NCI-H446 treated with DMSO at 0.1 percent for 48 hours (cell line): ENCODE measurements around the gene SUB1.
"Not testable (repeated sequence)": the region's sequence is repeated elsewhere in the genome, so short reads cannot be mapped to it uniquely, and the experiment has no call there.

Experiments
- DNase-seq: peaks from one replicate; lab custom pipeline; 2025; lab: John Stamatoyannopoulos, UW

The SUB1 gene

DNA sequence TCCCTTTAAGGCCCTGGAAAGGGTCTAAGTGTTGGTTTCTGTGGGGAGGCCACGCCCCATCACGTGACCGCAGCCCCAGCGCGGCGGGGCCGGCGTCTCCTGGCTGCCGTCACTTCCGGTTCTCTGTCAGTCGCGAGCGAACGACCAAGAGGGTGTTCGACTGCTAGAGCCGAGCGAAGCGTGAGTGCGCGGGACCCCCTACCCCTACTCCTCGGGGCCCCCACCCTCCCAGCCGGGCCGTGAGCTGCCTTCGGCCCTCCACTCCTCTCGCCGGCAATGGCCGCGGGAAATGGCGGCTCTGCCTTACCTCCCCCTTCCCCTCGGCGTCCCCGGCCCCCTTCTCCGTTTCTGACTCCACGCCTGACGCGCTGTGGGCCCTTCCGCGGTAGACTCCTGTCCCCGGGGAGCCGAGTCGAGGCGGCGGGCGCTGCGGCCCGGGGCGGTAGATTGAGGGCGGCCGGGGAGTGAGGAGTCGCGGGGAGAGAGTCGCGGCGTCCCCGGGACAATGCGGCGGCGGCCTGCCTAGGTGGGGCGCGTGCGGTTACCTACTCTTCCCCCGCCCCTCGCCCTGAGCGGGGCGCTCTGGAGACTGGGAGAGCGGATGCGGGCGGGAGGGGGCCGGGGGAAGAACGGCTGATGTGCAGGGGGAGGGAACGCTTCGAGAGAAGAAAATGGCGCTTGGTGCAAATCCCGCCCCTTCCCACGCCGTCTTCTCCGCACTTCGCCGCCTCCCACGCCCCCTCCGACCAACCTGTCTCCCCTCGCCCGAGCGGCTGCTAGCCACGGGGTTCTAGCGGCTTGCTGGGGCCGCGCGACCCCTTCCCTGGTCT is at the start of gene SUB1:
Gene SUB1 (plus strand): TSS at position 112 of the 830 bp plus-strand sequence. CDS start 2,956 bp downstream, outside the sequence.
- DNase-seq, result peak; percentile 88

DNA sequence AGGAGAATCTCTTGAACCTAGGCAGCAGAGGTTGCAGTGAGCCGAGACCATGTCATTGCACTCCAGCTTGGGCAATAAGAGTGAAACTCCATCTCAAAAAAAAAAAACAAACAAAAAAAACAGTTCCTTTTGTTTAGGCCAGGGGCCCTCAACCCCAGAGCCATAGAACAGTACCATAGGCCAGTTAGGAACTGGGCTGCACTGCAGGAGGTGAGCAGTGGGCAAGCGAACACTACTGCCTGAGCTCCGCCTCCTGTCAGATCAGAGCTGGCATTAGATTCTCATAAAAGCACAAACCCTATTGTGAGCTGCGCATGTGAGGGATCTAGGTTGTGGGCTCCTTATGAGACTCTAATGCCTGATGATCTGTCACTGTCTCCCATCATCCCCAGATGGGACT is 49.1 kb upstream of the SUB1 start:
- DNase-seq, result no peak

DNA sequence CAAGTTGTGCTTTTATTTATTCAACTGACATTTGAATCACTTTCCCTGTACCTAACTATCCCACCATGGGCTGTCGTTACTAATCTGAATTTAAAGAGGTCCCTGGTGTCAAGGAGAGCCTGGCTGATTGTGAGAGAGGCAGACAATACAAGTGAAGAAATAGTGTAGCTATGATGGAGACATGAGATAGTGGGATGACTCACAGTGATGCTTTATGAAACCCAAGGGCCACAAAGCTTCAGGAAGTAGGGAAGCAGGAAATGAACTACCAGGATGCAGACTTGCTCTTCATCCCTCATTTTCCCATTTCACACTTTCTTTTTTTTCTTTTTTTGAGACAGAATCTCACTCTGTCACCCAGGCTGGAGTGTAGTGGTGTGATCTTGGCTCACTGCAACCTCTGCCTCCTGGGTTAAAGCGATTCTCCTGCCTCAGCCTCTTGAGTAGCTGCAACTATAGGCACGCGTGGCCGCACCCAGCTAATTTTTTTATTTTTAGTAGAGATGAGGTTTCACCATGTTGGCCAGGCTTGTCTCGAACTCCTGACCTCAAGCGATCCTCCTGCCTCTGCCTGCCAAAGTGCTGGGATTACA is 47.8 kb upstream of the SUB1 start:
- DNase-seq, result not testable (repeated sequence)

DNA sequence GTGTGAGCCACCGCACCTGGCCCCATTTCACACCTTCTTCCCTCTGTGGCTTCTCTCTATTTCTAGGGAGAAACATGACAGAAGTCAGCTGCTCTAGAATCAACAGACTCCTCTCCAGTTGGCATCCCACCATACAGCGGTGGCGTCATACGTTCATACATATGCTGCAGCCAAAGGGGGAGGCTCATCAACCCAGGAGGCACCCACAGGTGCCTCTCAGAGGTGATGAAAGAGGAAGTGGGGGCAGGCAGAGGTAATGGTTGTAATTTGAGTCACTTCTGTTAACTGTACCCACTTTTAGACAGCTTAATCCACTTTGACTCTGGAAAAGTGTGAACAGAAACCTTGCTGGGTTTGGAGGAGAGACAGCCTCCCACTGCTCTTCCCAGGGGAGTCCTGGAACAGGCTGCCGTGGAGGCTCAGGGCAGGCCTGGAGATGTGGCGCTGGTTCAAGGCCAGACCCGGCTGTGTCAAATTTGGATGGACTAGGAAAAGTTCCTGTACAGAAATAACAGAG is 47.3 kb upstream of the SUB1 start:
- no peak for DNase-seq

DNA sequence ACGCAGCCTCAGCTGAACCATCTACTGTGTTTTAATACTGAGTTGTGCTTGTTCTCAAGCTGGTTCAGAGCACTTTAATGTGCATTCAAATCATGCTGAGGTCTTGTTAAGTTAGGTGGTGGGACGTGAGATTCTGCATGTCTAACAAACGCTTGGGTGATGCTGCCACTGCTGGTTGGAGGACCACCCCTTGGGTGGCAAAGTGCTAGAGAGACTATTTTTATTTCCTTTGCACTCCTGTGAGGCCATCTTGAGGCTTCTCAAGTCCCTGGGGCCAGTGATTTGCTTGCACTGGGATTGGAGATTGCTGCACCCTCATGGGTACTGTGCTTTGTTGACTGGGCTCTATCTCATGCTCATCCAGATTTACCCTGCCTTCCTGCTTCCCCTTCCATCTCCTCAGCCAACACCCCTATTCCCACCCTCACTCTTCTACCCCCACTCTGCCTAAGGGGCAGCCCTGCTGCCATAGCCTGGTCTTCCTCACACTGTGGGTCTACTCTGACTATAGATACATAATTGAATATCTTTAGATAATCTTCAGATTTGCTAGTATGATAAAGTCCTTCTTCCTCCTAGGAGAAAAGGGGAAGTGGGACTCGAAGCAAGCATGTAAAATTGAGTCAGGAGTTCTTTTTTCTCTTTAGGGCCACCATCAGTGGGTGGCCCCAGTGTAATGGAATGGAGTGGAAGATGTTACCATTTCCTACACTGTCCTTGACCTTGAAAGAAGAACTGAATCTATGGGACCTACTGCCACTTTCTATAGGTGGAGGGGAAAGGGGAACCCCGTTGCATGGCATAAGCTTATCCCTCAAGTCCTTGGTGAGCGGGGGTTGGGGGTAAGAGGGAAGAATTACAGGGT is 45.1 kb upstream of the SUB1 start:
- DNase-seq, result no peak

DNA sequence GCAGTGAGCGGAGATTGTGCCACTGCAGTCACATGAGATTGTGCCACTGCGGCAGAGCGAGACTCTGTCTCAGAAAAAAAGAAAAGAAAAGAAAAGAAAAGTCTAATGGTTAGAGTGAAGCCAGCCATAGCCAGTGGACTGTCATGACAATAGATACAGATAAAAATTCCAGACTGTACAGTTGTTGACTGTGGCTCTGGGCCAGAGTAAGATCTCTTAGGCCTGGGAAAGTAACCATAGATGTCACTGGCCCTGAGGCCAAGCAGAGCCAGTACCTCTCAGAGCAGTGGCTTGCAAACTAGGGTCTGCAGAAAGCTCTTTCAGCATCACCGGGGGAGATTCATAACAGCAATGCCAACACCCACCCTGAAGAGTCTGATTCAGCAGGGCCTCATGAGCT is 44.1 kb upstream of the SUB1 start:
- DNase-seq, result no peak

DNA sequence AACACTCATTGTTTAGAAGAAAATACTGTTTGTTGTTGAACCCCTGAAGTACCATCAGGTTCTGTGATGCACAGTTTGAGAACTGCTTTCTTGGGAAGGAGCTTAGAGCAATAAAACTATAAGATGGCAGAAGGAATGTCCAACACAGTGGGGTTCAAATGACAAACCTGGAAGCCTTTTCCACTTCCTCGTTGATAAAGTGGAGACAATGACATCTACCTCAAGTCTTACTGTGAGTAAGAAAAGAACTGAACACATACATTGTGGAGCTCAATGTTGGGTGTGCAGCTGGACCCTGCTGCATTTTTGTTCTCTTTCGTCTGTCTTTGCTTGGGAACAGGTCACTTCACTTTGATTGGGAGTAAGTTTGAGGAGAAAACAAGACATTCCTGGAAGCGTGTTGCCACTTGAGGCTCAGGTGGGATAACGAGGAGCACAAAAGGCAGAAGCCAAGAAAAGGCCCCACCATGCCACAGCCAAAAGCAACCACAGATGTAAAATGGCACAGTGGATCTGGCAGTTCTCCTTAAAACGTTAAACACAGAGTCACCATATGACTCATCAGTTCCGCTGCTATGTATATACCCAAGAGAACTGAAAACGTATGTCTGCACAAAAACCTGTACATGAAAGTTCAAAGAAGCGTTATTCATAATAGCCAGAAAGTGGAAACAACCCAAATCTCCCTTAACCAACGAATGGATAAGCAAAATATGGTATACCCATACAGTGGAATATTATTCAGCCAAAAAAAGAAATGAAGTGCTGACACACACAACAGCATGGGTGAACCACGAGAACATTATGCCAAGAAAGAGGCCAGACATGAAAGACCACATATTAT is 42.9 kb upstream of the SUB1 start:
- no peak for DNase-seq

DNA sequence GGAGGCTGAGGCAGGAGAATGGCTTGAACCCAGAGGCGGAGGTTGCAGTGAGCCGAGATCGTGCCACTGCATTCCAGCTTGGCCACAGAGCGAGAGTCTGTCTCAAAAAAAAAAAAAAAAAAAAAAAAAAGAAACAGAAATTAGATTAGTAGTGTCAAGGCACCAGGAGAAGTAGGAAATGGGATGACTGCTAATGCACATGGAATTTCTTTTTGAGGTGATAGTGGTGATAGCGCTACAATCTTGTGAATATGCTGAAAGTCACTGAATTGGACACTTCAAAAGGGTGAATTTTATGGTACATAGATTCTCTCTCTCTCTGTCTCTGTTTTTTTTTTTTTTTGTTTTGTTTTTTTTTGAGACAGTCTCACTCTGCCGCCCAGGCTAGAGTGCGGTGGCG is 42.1 kb upstream of the SUB1 start:
- no peak for DNase-seq

DNA sequence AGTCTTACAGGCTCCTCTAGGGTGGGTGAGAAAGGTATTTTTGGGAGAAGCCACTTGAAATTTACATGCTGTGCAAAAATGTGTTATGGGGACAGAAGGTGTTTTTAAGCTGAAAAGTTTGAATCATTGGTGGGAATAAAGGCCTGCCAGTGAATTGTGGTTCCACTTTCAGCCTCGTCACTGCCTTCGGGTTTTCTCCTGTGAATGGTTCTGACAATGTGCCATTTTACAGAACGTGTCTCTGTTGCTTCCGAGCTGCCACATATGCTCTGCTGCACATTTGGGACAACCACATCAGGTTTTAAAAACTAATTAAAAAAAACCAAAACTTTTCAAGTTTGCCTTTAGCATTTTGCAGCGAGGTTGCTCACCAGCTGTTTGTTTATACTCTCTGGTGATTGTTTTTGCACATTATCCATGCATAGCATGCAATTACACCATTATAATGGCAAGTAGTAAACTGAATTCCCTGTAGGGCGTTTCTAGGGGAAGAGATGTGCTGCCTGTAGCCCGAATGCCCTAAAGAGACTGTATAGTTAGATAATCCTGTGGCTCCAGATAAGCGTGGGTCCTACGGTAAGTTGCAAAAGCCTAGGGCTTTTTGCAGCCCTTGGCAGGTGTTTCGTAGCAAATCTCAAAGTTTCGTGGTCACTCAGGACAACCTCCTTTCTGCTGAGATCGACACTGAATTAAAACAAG is 40.1 kb upstream of the SUB1 start:
- DNase-seq, result no peak

DNA sequence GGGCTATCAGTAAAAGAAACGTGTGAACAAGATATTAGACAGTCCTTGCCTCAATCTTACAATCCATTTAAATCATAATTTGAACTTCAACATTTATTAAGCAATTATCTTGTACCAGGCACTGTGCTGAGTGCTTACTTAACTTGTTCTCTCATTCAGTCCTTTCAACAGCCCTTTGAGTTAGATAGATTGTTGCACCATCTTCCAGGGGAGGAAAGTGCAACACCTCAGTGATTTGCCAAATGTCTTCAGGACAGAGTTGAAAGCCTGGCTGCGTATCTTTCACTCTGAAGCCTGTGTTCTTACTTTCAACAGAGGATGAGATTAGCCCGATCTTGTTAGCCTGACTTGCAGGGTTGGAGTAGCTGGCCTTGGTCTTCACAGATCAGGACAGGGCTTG is 34.2 kb upstream of the SUB1 start:
- DNase-seq, result no peak

DNA sequence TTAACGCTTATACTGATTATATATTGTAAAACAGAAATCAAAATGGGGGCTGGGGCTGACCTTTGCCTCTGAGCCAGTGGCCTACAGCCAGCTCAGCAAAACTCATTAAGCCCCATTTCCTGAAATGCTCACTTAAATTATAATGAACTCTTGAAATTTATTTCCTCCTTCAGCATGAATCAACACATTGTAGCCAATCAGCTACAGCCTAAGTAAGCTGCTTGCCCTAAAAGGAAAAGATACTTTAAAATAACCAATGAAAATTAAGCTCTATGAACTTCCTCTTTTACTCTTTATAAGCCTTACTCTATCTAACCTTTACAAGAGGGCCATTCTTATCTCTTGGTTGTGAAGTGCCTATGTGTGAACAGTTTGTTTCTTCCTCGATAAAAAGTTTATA is 33.5 kb upstream of the SUB1 start:
- no peak for DNase-seq

DNA sequence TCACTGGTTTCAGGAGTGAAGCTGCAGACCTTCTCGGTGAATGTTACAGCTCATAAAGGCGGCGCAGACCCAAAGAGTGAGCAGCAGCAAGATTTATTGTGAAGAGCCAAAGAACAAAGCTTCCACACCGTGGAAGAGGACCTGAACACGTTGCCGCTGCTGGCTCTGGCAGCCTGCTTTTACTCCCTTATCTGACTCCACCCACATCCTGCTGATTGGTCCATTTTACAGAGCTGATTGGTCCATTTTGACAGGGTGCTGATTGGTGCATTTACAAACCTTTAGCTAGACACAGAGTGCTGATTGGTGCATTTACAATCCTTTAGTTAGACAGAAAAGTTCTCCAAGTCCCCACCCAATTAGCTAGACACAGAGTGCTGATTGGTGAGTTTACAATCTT is 32.9 kb upstream of the SUB1 start:
- not testable (repeated sequence) for DNase-seq

DNA sequence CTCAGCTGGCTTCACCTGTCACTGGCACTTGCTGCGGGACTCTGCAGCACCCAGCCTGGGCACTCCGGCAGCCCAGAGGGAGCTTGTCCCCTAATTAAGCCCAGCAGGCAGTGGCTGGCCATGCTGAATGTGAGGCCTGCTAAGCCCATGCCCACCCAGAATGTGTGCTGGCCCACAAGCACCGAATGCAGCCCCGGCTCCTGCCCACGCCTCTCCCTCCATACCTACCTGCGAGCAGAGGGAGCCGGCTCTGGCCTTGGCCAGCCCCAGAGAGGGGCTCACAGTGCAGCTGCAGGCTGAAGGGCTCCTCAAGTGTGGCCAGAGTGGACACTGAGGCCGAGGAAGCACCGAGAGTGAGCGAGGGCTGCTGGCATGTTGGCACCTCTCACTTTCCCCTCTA is 32.4 kb upstream of the SUB1 start:
- no peak for DNase-seq

DNA sequence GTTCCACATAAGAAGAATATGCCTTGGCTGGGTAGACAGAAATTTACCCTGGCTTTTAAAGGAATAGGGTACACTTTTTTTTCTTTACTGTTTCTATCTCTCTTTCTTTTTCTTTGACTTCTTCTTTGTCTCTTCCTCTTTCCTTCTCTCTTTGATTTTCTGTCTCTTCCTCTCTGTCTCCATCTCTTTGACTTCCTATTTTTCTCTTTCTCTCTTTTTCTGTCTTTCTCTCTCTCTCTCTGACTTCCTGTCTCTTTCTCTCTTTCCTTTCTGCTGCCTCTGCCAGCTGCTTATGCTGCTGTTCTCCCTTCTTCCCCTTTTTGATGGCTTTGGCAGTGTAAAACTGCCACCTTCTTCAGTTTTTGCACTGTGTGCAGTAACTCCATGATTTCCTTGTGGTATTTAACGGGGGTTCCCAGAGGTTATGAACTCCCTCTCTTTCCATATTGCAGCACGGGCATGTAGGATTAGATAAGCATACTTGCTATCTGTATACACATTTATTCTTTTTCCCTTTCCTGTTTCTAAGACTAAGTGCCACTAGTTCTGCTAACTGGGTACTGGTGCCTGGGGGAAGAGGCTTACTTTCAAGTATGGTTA is 31.1 kb upstream of the SUB1 start:
- not testable (repeated sequence) for DNase-seq

DNA sequence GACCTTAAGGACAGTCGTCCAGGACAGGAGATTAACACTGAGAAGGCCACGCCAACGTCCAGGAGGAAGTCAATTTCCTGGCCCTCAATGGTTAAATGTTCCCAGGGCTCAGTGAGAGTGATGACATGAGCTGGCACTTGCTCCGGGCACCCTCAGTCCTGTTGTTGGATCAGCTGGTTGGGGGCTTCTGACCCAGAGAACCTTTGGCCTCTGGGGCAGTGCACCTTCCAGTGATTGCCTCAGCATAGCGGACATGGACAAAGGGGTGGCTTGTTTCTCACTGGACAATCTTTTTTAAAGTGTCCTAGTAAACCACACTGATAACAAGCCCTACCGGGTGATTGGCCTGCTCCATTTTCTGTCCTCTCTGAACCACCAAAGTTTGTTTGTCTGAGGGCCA is 28.8 kb upstream of the SUB1 start:
- DNase-seq, result not testable (repeated sequence)

DNA sequence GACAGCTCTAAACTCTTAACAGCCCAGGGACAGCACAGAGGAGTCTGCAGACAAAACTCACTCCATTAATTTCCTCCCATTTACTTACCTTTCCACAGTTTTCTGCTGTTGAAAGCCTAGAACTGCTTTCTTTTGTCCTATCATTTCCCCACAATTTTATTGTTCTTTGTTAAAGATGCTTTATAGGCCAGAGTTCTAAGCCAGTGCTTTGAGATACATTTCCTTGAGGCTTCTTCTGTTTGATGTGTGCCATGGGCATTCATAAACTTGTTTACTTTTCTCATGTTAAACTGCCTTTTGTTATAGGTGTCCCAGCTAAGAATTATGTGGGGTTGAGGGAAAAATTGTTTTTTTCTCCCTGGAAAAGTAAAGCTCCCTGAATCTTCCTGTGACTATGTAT is 25.9 kb upstream of the SUB1 start:
- DNase-seq, result no peak

DNA sequence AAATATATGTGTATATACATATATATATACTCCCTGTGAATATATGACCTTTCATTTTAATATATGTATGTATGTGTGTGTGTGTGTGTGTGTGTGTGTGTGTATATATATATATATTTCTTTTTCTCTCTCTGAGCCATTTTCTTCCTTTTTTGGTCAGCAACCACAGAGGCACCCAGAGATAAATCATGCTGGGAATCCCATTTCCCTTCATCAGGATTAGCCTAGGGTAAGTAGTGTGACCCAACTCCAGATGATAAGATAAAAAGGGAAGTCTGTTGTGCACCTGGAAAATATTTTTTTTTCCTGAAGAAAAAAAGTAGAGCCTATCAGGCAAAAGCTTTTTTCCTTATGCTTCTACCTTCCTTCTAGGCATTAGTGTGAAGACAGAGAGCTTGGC is 25.4 kb upstream of the SUB1 start:
- no peak for DNase-seq

DNA sequence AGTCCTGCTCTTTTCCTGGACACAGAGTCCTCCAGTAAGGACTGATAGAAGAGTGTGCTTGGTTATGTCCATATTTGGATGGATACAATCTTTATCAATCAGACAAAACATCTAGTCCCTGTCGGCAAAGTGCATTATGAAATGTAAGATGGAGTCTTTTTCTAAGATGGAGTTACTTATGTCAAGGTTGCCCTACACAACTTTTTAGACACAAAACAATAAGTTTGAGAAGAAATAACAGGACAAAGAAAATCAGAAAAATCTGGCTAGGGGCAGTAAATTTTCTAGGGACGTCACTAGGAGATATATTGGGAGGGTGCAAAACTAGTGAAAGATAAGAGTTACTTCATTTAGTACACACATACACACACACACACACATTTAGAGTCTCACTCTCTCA is 23.3 kb upstream of the SUB1 start:
- no peak for DNase-seq

DNA sequence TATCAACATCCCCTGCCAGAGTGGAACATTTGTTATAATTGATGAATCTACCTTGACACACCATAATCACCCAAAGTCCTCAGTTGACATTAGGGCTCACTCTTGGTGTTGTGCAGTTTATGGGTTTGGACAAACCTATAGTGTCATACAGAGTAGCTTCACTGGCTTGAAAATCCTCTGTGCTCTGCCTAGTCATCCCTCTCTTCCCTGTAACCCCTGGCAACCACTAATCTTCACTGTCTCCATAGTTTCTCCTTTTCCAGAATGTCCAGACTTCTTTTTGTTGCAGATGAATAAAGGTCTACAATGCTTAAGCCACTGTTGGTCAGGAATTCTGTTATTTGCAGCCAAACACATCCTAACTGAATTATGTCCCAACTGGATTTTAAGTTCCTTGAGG is 22.5 kb upstream of the SUB1 start:
- DNase-seq, result no peak

DNA sequence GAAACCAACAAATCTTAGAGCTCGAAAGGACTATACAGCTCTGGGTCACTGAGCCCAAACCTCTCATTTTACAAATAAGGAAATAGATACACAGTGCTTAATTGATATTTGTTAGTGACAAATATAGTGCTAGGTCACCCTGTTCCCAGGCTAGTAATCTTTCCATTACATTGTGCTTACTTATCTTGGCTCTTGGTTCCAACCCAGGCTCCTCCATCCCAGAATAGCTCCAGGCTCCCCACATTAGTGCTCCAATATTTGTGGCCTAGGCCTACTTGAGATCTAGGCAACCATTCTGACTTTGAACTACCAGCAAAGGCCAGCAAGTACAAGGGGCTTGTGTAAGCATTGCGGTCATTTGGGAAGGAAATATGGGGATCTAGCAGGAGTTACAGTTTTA is 21.7 kb upstream of the SUB1 start:
- DNase-seq, result no peak

DNA sequence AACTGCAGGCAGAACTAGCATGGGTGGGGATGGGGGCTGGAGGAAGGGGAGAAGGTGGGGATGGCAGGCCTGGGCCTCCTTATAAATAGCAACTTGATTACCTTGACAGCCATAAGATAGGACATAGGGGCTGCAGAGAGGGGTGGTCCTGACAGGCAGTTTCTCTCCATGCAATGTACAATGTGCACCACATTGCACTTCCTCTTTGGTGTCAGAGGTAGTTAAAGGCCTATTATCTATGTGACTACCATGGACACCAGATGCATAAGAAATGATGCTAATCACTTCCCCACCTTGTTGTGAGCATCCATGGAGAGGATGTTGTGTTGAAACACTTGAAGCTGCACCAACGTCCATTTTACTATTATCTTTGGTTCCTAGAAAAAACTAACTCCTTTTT is 20.2 kb upstream of the SUB1 start:
- DNase-seq, result no peak
